HCT116 (cell line): ENCODE measurements around the gene SNX8. TPM values are rescaled to one million over a fixed set of nuclear protein-coding genes. Genes with fewer than 3 reads are reported as not detected.

Source experiments
- ATAC-seq: fragments of 200-7000 bp; cut with Tn5 transposase; 2 replicates; pipeline ENCODE4 v1.9.1; 2020; ENCODE audit warnings: mild to moderate bottlenecking, moderate library complexity
- BruUV-seq: library from RNA; stranded (reverse); fragments of 400-500 nt; replicated peaks from 2 replicates; lab custom pipeline; 2021; lab: Mats Ljungman, UMichigan
- CTCF ChIA-PET: fragments of 300-600 bp; sonication (Branson Sonifier 250); formaldehyde crosslinking; loops from one replicate; lab custom pipeline; 2021; ENCODE audit warnings: antibody characterized with exemption; lab: Charles Lee
- POLR2A ChIA-PET: fragments of 300-600, 350-600 bp; sonication (Branson Sonifier 250); formaldehyde crosslinking; loops from one replicate; lab custom pipeline; 2021; ENCODE audit warnings: antibody characterized with exemption; lab: Charles Lee
- RAD21 ChIA-PET, 2 experiments: fragments of 300-600 bp; sonication (Branson Sonifier 250); formaldehyde crosslinking; loops; one replicate each; lab custom pipeline; 2023; ENCODE audit warnings: low total read pairs in 2 of 2; ENCODE audit not compliant: uncharacterized antibody in 2 of 2, unreplicated experiment in 2 of 2, low non-redundant PET in 1 of 2; lab: Charles Lee
- DNase-seq: peaks from one replicate; pipeline ENCODE4 v3.0.0-alpha.2; 2010; ENCODE audit warnings: low read depth, low spot score
- H2AFZ ChIP-seq: fragments of 200-600 bp; shearing (Covaris generic), sonication (generic); 2 replicates; pipeline ENCODE4 v1.6.1; 2017; ENCODE audit warnings: low read depth, mixed run types, mixed read lengths, antibody characterized with exemption, low read length; ENCODE audit not compliant: poor library complexity, severe bottlenecking
- H3K27ac ChIP-seq: 2 replicates; pipeline ENCODE4 v1.5.1; 2012; ENCODE audit warnings: low read depth, low read length
- H3K27me3 ChIP-seq: fragments of 200-600 bp; sonication (generic); 2 replicates; pipeline ENCODE4 v1.6.1; 2016; ENCODE audit warnings: mixed run types, low read length, mixed read lengths; ENCODE audit not compliant: insufficient read depth
- H3K36me3 ChIP-seq, 2 experiments: fragments of 200-500 bp in 1 of 2; fragments of 200-600 bp in 1 of 2; sonication (Bioruptor generic) in 1 of 2; sonication (generic) in 1 of 2; 2 replicates each; pipeline versions ENCODE4 v1.5.1 to v1.6.1; 2014 to 2016; ENCODE audit warnings: low read length in 2 of 2, inconsistent platforms in 1 of 2, mixed read lengths in 1 of 2, mixed run types in 1 of 2; ENCODE audit not compliant: insufficient read depth in 2 of 2, control insufficient read depth in 1 of 2
- H3K4me1 ChIP-seq, 2 experiments: fragments of 200-600 bp in 1 of 2; sonication (generic) in 1 of 2; 2 replicates each; pipeline versions ENCODE4 v1.5.1 to v1.6.1; 2012 to 2017; ENCODE audit warnings: low read length in 2 of 2, inconsistent platforms in 1 of 2, mild to moderate bottlenecking in 1 of 2, mixed read lengths in 1 of 2, mixed run types in 1 of 2, moderate library complexity in 1 of 2; ENCODE audit not compliant: insufficient read depth in 2 of 2, control insufficient read depth in 1 of 2
- H3K4me2 ChIP-seq: fragments of 200-600 bp; sonication (generic); 2 replicates; pipeline ENCODE4 v1.6.1; 2017; ENCODE audit warnings: mixed run types, low read length, mixed read lengths
- H3K4me3 ChIP-seq, 2 experiments: fragments of 200-600 bp in 1 of 2; sonication (generic) in 1 of 2; replicated peaks in 1 of 2; 2 replicates each; pipeline ENCODE4 v1.5.1; 2011 to 2016; ENCODE audit warnings: low read length in 2 of 2, control low read depth in 1 of 2, low read depth in 1 of 2, mild to moderate bottlenecking in 1 of 2, mixed read lengths in 1 of 2, mixed run types in 1 of 2
- H3K79me2 ChIP-seq: fragments of 200-600 bp; sonication (generic); 2 replicates; pipeline ENCODE4 v1.6.1; 2017; ENCODE audit warnings: mild to moderate bottlenecking, mixed run types, low read length, moderate library complexity, mixed read lengths; ENCODE audit not compliant: insufficient read depth
- H3K9ac ChIP-seq: fragments of 200-600 bp; sonication (generic); 2 replicates; pipeline ENCODE4 v1.6.1; 2016; ENCODE audit warnings: low read length, mixed read lengths
- H3K9me2 ChIP-seq: fragments of 200-600 bp; sonication (generic), shearing (Covaris generic); 2 replicates; pipeline ENCODE4 v1.6.1; 2017; ENCODE audit warnings: mixed run types, mild to moderate bottlenecking, moderate library complexity; ENCODE audit not compliant: insufficient read depth
- H3K9me3 ChIP-seq, 2 experiments: fragments of 200-500 bp in 1 of 2; fragments of 200-600 bp in 1 of 2; sonication (Bioruptor generic) in 1 of 2; sonication (generic) in 1 of 2; 2 replicates each; pipeline ENCODE4 v1.6.1; 2014 to 2017; ENCODE audit warnings: low read length in 2 of 2, mixed read lengths in 2 of 2, inconsistent platforms in 1 of 2, low read depth in 1 of 2, mild to moderate bottlenecking in 1 of 2, mixed run types in 1 of 2, moderate library complexity in 1 of 2; ENCODE audit not compliant: control insufficient read depth in 1 of 2, insufficient read depth in 1 of 2
- H4K20me1 ChIP-seq: fragments of 200-600 bp; sonication (generic), shearing (Covaris generic); 2 replicates; pipeline ENCODE4 v1.6.1; 2017; ENCODE audit warnings: mixed run types, mild to moderate bottlenecking, moderate library complexity; ENCODE audit not compliant: insufficient read depth
- EZH2 ChIP-seq: fragments of 200-600 bp; sonication (generic); IDR thresholded peaks from 2 replicates; pipeline ENCODE4 v1.6.1; 2017; ENCODE audit warnings: antibody characterized with exemption, mixed run types
- EZH2phosphoT487 ChIP-seq: fragments of 200-600 bp; IDR thresholded peaks from 2 replicates; pipeline ENCODE4 v1.6.1; 2018; ENCODE audit warnings: antibody characterized with exemption, borderline replicate concordance
- RAD21 ChIP-seq: IDR thresholded peaks from 2 replicates; pipeline ENCODE4 v1.6.1; 2012; ENCODE audit warnings: low read depth, mild to moderate bottlenecking
- SP1 ChIP-seq: IDR thresholded peaks from 2 replicates; pipeline ENCODE4 v1.6.1; 2012; ENCODE audit warnings: low read depth
- SRF ChIP-seq: IDR thresholded peaks from 2 replicates; pipeline ENCODE4 v1.6.1; 2012; ENCODE audit warnings: low read depth
- TCF7L2 ChIP-seq: IDR thresholded peaks from 2 replicates; pipeline ENCODE4 v1.7.0; 2011; ENCODE audit warnings: borderline replicate concordance, inconsistent platforms; ENCODE audit not compliant: insufficient read depth, insufficient read length; ENCODE audit errors: extremely low read depth
- intact Hi-C: fragments of 100-400 bp; cut with micrococcal nuclease; formaldehyde crosslinking; loops from 2 replicates; pipeline ENCODE4 v1.10.0; 2022
- total RNA-seq: library from RNA; stranded (reverse); gene quantifications from one replicate; pipeline ENCODE4 v1.2.1, GENCODE V29; 2021; ENCODE audit not compliant: unreplicated experiment
- TF ChIP-seq, protein P1 (sequence below): IDR thresholded peaks from 2 replicates; pipeline ENCODE4 v1.6.1; 2012

SNX8 gene
- total RNA-seq, 1 experiment from 2014 or later, result 41.7 TPM

DNA sequence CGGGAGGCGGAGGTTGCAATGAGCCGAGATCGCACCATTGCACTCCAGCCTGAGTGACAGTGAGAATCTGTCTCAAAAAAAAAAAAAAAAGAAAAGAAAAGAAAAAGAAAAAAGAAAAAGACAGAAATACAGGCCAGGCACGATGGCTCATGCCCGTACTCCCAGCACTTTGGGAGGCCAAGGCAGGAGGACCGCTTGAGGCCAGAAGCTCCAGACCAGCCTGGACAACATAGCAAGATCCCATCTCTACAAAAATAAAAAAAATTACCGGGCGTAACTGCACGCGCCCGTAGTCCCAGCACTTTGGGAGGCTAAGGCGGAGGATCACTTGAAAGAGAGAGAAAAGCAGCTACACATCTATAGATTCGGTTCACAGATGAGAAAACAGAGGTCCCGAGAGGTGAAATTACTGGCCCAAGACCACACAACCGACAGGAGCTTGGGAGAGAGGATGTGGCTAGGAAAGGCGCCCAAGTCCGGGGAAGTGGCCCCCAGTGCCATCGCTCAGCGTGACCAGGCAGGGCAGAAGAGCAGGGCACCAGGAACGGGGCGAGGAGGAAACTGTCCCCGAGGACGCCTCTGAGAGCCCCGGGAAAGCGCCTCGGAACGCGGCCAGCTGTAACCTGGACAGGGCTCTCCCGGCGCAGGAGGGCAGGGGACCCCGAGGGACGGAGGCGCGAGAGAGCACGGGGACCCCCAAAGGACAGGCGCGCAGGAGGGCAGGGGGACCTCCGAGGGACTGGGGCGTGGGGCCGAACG, 612 bp downstream of the SNX8 start:
- Histone ChIP-seq H3K27ac (peak overlapping the region; percentile 36; the same call in 1 of the 2 replicates), H3K4me1 (peaks cover 16 to 48% of the 10 kb centered on the region in 2 experiments), H3K9me2 (no peaks in the 10 kb centered on the region), H3K27me3 (no peaks in the 10 kb centered on the region), H3K9ac (peak overlapping the region; percentile 86)
- intact Hi-C loops, result loop anchor here (2.0 kb wide), 1 partner anchor 41 kb away; the partner anchor contains the start of gene EIF3B
- BruUV-seq, result no TSS peak
- ATAC-seq, result peak; percentile 13
- no peak for DNase-seq
- TF ChIP-seq, protein P1, sequence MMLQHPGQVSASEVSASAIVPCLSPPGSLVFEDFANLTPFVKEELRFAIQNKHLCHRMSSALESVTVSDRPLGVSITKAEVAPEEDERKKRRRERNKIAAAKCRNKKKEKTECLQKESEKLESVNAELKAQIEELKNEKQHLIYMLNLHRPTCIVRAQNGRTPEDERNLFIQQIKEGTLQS, result no peak
- TF ChIP-seq EZH2phosphoT487 (no peak), TCF7L2 (no peak), SP1 (no peak), SRF (no peak)
- TF ChIP-seq, all 23 proteins: peak for 0
- Histone ChIP-seq H3K9me3 (no peaks in the 10 kb centered on the region), H2AFZ (no peak overlapping the region), H3K4me2 (peak overlapping the region; percentile 98), H3K4me3 (peak overlapping the region; percentile 81 to 84), H3K79me2 (peaks cover 42% of the 10 kb centered on the region), H4K20me1 (no peaks in the 10 kb centered on the region), H3K36me3 (no peaks in the 10 kb centered on the region)
- ChIA-PET CTCF (no interaction called here), RAD21 (no interaction called here), POLR2A (no interaction called here)

DNA sequence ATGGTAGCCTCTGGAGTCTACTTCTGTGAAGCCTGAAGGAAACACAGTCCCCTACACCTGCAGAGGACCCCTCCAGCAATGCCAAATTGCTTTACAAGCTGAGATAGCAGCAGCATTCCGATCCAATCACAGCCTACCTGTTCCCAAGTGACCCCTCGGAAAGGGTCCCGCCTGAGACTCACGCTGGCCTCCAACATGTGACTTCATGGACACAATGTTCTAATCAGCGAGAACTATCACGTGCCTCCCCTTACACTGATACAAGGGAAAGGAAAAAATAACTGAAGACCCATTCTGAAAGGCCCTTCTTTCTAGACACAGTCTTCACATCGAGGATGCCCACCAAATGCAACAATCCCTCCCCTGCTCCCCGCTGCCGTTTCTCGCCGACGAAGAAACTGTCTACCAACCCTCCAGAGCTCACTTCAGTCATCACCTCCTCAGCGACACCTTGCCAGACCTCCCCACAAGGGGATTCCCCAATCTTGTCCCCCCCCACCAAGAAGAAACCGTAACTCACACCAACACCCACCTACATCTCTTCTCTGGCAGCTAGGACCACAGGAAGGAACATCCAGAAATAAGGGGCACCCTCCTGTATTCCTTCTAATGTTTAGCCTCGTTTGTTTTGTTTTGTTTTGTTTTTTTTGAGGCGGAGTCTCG, 1.8 kb downstream of the SNX8 start:
- TSS peak; percentile 67 for BruUV-seq
- Histone ChIP-seq H3K4me2 (0 out of 2 replicates have a peak overlapping the region, but pooled peaks have one; percentile 14), H2AFZ (no peak overlapping the region), H3K4me1 (peaks cover 16 to 52% of the 10 kb centered on the region in 2 experiments), H3K27me3 (no peaks in the 10 kb centered on the region), H3K9ac (no peak overlapping the region), H4K20me1 (no peaks in the 10 kb centered on the region), H3K4me3 (no peak overlapping the region), H3K36me3 (no peaks in the 10 kb centered on the region), H3K79me2 (peaks cover 54% of the 10 kb centered on the region), H3K27ac (no peak overlapping the region), H3K9me3 (no peaks in the 10 kb centered on the region), H3K9me2 (no peaks in the 10 kb centered on the region)
- no peak for DNase-seq
- POLR2A ChIA-PET, result no interaction called here
- TF ChIP-seq RAD21, result no peak
- no peak for TF ChIP-seq TCF7L2
- TF ChIP-seq EZH2, result no peak
- no peak for TF ChIP-seq EZH2phosphoT487
- RAD21 ChIA-PET, result no interaction called here
- intact Hi-C loops, result no loop called here
- no peak for ATAC-seq
- CTCF ChIA-PET, result no interaction called here
